Thoracic aorta (tissue), 2 donors: ENCODE results near the gene LSM7. TPM values are rescaled to one million over a fixed set of nuclear protein-coding genes. Genes with fewer than 3 reads are reported as not detected.

Experiments
- ATAC-seq: fragments of 150-250 bp; one replicate; pipeline ENCODE4 v1.8.0; 2017; ENCODE audit warnings: low read depth; ENCODE audit not compliant: insufficient number of reproducible peaks, low FRiP score
- DNase-seq: peaks from one replicate; pipeline ENCODE4 v3.0.0-alpha.2; 2020; ENCODE audit warnings: low spot score
- H3K27ac ChIP-seq, 2 donors: fragments of 200-600 bp; sonication (generic); 1 replicate in 1 of 2; 2 replicates in 1 of 2; pipeline ENCODE4 v1.5.1; 2016; ENCODE audit warnings: mild to moderate bottlenecking in 2 of 2, moderate library complexity in 2 of 2
- H3K27me3 ChIP-seq: fragments of 200-600 bp; sonication (generic); replicated peaks from 2 replicates; pipeline ENCODE4 v1.6.0; 2016; ENCODE audit warnings: mild to moderate bottlenecking; ENCODE audit not compliant: insufficient read depth
- H3K36me3 ChIP-seq: fragments of 200-600 bp; sonication (generic); one replicate; pipeline ENCODE4 v1.5.1; 2016
- H3K4me1 ChIP-seq, 2 donors: fragments of 200-600 bp; sonication (generic); 1 replicate in 1 of 2; 2 replicates in 1 of 2; pipeline versions ENCODE4 v1.5.1 to v1.6.0; 2016; ENCODE audit warnings: low read depth in 2 of 2, mild to moderate bottlenecking in 1 of 2; ENCODE audit not compliant: control insufficient read depth in 1 of 2
- H3K4me3 ChIP-seq: fragments of 200-600 bp; sonication (generic); 2 replicates; pipeline ENCODE4 v1.5.1; 2016; ENCODE audit warnings: mild to moderate bottlenecking
- H3K9me3 ChIP-seq: fragments of 200-600 bp; sonication (generic); 2 replicates; pipeline ENCODE4 v1.5.1; 2016
- total RNA-seq, 2 donors: library from RNA; depleted of rRNA; stranded (reverse); fragments of >200 nt; gene quantifications; one replicate each; pipeline versions ENCODE4 v1.1.0 to v1.2.3, GENCODE V29; 2016
- TF ChIP-seq, protein P1 (sequence below): fragments of 200-600 bp; sonication (generic); IDR thresholded peaks from one replicate; pipeline ENCODE4 v1.5.1; 2019; ENCODE audit warnings: antibody characterized with exemption

LSM7 gene
- total RNA-seq, 2 donors from 2014 or later: 35.5 to 38.8 TPM

DNA sequence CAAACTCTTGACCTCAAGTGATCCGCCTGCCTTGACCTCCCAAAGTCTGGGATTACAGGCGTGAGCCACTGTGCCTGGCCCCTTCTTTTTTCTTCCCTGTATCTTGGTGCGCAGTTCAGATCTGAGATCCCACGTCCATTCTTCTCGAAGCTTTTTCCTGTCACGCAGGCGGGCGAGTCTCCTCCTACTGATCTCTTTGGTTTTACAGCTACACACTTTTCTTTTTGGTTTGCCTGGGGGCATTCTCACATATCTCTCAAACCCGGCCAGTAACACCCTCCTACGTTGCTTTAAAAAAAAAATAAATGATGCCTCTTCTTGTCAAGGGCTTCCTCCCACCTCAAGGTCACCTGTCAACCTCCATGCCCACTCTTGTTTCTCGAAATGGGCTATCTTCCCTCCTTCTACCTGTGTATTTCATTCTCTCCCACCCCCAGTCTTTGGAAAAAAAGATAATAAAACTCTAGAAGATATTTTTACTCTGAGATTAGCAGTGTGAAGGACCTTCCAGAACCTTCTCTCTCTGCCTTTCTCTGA lies 43.8 kb upstream of the LSM7 start:
- Histone ChIP-seq H3K4me3 (no peak overlapping the region), H3K27me3 (no peaks in the 10 kb centered on the region), H3K27ac (no peak overlapping the region), H3K9me3 (no peaks in the 10 kb centered on the region), H3K4me1 (no peaks in the 10 kb centered on the region), H3K36me3 (no peaks in the 10 kb centered on the region)
- no peak for ATAC-seq
- TF ChIP-seq, protein P1, sequence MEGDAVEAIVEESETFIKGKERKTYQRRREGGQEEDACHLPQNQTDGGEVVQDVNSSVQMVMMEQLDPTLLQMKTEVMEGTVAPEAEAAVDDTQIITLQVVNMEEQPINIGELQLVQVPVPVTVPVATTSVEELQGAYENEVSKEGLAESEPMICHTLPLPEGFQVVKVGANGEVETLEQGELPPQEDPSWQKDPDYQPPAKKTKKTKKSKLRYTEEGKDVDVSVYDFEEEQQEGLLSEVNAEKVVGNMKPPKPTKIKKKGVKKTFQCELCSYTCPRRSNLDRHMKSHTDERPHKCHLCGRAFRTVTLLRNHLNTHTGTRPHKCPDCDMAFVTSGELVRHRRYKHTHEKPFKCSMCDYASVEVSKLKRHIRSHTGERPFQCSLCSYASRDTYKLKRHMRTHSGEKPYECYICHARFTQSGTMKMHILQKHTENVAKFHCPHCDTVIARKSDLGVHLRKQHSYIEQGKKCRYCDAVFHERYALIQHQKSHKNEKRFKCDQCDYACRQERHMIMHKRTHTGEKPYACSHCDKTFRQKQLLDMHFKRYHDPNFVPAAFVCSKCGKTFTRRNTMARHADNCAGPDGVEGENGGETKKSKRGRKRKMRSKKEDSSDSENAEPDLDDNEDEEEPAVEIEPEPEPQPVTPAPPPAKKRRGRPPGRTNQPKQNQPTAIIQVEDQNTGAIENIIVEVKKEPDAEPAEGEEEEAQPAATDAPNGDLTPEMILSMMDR: no peak
- DNase-seq: no peak

DNA sequence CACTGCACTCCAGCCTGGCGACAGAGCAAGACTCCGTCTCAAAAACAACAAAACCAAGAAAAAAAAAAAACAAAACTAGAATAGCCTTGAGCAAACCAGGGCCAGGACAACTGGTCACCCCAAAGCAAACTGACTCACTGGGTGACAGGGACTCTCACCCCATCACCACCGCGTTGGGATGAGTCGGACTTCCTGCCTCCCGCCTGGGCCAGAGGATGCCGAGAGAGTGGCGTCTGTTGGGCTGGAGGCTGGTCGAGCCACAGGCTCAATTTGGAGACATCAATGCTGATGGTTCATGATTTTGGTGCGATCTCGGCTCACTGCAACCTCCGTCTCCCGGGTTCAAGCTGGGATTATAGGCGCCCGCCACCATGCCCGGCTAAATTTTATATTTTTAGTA lies 43.3 kb upstream of the LSM7 start:
- Histone ChIP-seq H3K9me3 (no peaks in the 10 kb centered on the region), H3K27me3 (no peaks in the 10 kb centered on the region), H3K27ac (no peak overlapping the region), H3K4me1 (no peaks in the 10 kb centered on the region), H3K4me3 (no peak overlapping the region), H3K36me3 (no peaks in the 10 kb centered on the region)
- TF ChIP-seq, protein P1: no peak
- ATAC-seq (no peak), DNase-seq (no peak)

DNA sequence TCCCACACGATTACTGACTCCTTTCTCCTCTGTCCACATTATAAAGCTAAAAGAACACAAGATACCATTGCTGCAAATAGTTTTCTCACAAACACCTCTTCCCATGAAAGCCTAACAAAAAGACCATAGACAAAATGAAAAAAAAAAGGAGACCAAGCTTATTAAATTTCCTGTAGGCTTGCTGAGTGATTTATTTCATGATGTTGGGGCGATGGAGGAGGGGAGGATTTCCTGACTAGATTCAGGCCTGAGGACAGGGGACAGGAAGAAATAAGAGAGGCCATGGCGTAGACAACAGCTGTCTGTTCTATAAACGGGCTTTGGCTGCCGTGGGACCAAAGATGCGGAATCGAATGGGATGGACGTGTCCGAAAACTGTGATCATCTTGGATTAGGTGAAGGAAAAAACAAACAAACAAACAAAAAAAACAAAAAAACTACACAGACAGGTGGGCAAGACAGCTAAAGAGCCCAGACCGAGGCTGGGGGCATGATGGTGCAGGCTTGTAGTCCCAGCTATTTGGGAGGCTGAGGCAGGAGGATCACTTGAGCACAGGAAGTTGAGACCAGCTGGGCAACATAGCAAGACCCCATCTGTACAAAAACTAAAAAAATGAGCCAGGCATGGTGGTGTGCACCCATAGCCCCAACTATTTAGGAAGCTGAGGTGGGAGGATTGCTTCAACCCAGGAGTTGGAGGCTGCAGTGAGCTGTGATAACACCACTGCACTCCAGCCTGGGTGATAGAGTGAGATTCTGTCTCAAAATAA lies 37.0 kb upstream of the LSM7 start:
- ATAC-seq: no peak
- H3K36me3 ChIP-seq: no peaks in the 10 kb centered on the region
- H3K9me3 ChIP-seq: no peaks in the 10 kb centered on the region
- no peak for DNase-seq
- no peak overlapping the region for H3K27ac ChIP-seq
- no peak overlapping the region for H3K4me3 ChIP-seq
- no peaks in the 10 kb centered on the region for H3K4me1 ChIP-seq
- no peaks in the 10 kb centered on the region for H3K27me3 ChIP-seq
- TF ChIP-seq, protein P1: no peak

DNA sequence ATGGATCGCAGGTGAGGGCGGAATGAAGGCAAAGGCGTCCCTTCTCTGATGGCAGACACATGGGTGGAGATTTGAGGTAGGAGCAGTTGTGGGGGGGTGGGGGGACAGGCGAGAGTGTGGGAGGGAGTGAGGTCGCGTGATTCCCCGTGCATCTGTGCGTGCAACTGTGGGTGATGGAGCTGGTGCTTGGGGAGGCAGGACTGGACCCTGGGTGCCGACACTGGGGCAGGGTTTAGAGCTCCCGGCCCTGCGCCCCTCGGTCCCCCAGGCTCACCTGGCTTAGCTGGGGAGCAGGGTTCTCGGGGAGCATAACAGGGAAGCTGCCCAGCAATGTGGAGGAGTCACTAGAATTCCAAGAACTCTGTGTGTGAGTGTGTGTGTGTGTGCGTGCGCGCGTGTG lies 35.0 kb upstream of the LSM7 start:
- H3K4me1 ChIP-seq: no peaks in the 10 kb centered on the region
- ATAC-seq: no peak
- no peaks in the 10 kb centered on the region for H3K27me3 ChIP-seq

DNA sequence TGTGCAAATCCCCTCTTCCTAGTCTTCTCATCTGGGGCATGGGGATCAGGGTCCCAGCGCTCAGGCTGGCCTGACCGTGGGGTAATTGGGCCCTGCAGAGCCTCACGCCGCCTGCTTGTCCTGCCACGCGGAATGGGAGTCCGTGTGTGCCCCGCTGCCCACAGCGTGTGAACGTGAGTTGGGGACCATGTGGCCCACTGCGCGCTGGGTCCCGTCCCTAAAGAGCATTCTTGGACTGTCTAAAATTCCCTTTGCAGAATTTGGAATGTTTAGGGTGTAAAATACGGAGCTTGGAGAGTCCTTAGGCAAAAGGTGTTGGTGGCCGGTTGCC lies 34.5 kb upstream of the LSM7 start:
- Histone ChIP-seq H3K36me3 (no peaks in the 10 kb centered on the region), H3K9me3 (no peaks in the 10 kb centered on the region), H3K27ac (no peak overlapping the region), H3K4me1 (no peaks in the 10 kb centered on the region), H3K4me3 (no peak overlapping the region), H3K27me3 (no peaks in the 10 kb centered on the region)
- DNase-seq (no peak), ATAC-seq (no peak)
- TF ChIP-seq, protein P1: no peak

More for the DNA sequence above, 35.0 kb upstream of the LSM7 start:
- no peaks in the 10 kb centered on the region for H3K36me3 ChIP-seq
- H3K27ac ChIP-seq: no peak overlapping the region
- TF ChIP-seq, protein P1: no peak
- no peaks in the 10 kb centered on the region for H3K9me3 ChIP-seq
- DNase-seq: no peak
- no peak overlapping the region for H3K4me3 ChIP-seq
